ENCODE data around the gene GLIS2.

GLIS2 gene

DNA sequence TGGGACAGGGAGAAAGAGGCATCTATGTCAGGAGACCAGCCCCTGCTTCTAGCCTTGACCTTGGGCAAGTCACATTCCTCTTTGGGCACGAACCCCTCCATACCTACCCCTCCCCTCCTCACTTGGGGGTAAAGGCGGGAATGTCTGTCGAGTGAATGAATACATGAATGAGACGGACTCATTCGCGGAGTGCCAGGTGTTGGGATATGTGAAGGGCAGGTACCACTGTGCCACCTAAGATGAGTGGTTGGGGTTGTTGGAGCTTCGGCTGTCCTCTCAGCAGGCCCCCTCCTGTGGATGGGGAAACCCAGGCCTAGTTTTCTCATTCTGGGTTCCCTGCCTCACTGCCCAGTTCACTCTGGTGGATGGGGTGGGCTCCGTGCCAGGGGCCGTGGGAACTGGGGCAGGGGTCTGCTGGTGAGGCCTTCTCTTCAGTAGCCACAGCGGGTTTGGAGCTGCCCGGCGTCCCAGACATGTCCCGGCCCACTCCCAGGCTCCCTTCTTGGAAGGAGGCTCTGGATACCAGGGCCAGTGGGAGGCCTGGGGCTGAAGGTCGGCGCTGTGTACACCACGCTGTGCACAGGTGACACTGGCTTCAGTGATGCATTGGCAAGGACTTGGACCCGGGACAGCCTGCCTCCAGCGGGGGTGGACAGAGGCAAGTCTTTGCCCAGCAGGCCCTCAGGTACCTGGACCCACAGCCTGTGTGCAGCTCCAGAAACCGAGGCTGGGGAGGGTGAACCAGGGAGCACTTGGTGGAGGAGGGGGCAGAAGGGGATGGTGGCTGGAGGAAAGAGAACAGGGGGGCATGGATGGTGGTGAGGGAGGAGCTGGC is 5.6 kb downstream of the GLIS2 start:
- no peak for DNase-seq (ENCODE audit: low read depth)
- TF ChIP-seq POLR2A (IDR thresholded peaks at IDR 0.05; ENCODE audit: extremely low read depth, insufficient read length) (no peak), MYC (IDR thresholded peaks at IDR 0.05; ENCODE audit: low read depth, low read length) (no peak), CTCF (IDR thresholded peaks at IDR 0.05; ENCODE audit: low read depth, low read length) (no peak)
- TF ChIP-seq, protein P1, sequence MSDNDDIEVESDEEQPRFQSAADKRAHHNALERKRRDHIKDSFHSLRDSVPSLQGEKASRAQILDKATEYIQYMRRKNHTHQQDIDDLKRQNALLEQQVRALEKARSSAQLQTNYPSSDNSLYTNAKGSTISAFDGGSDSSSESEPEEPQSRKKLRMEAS (IDR thresholded peaks at IDR 0.05; ENCODE audit: low read depth, low read length) = no peak

DNA sequence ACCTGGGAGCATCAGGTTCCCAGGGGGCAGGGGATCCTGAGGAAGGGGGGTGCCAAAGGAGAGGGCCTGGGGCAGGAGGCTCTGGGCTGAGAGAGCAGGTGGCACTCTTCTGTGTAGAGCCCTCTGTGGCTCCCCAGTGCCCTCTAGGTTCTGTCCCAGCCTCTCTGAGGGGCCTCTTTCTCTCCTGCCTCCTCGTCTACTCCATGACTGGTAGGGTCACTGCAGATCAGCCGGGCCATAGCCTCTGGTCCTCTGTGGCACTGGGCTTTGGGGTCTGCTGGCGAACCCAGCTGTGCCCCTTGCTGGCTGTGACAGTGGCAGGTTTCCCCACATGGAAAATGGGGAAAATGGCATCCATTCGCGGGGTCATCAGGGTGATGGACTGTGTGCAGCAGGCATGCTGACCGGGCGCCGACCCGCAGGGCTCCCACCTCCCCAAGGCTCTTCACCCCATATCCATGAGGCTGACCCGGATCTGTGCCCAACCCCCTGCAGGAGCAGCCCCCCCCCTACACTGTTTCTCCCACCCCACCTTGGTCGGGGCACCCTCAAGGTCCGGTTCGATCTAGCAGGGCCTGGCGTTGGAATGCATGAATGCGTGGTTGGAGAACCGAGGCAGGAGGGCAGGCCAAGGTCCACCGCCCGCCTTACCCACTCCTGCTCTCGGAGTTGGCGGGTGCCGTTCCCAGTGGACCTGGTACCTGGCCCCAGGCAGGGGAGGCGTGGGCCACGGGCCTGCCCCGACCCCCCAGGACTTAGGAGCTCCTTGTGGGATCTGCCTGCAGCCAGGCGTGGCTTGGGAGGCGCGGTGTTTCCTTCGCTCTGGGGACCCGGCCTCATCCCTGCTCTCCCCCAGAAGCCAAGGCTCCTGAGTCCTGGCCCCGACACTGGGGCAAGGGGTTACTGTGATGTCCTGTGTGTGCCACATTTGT is 6.5 kb downstream of the GLIS2 start:
- DNase-seq (ENCODE audit: low read depth) = no peak
- TF ChIP-seq CTCF (IDR thresholded peaks at IDR 0.05; ENCODE audit: low read depth, low read length) (no peak), POLR2A (IDR thresholded peaks at IDR 0.05; ENCODE audit: extremely low read depth, insufficient read length) (no peak), MYC (IDR thresholded peaks at IDR 0.05; ENCODE audit: low read depth, low read length) (no peak)
- TF ChIP-seq, protein P1 (IDR thresholded peaks at IDR 0.05; ENCODE audit: low read depth, low read length) = no peak

More for the DNA sequence above, 5.6 kb downstream of the GLIS2 start:
- H3K4me3 ChIP-seq (ENCODE audit: low read depth, low read length) = no peak overlapping the region

GRCh38 chr16:4323071-4323844 is 7.4 kb downstream of the GLIS2 start:
- no peak overlapping the region for H3K4me3 ChIP-seq (ENCODE audit: low read depth, low read length)
- TF ChIP-seq MYC (IDR thresholded peaks at IDR 0.05; ENCODE audit: low read depth, low read length) = no peak
- TF ChIP-seq POLR2A (IDR thresholded peaks at IDR 0.05; ENCODE audit: extremely low read depth, insufficient read length) = no peak
- TF ChIP-seq CTCF (IDR thresholded peaks at IDR 0.05; ENCODE audit: low read depth, low read length) = no peak
- TF ChIP-seq, protein P1 (IDR thresholded peaks at IDR 0.05; ENCODE audit: low read depth, low read length) = no peak
- DNase-seq (ENCODE audit: low read depth) = no peak

More for the DNA sequence above, 6.5 kb downstream of the GLIS2 start:
- no peak overlapping the region for H3K4me3 ChIP-seq (ENCODE audit: low read depth, low read length)

GRCh38 chr16:4323845-4324488 is 8.1 kb downstream of the GLIS2 start:
- TF ChIP-seq, protein P1 (IDR thresholded peaks at IDR 0.05; ENCODE audit: low read depth, low read length) = no peak
- TF ChIP-seq CTCF (IDR thresholded peaks at IDR 0.05; ENCODE audit: low read depth, low read length) = no peak
- TF ChIP-seq POLR2A (IDR thresholded peaks at IDR 0.05; ENCODE audit: extremely low read depth, insufficient read length) = no peak
- TF ChIP-seq MYC (IDR thresholded peaks at IDR 0.05; ENCODE audit: low read depth, low read length) = no peak
- no peak overlapping the region for H3K4me3 ChIP-seq (ENCODE audit: low read depth, low read length)
- DNase-seq (ENCODE audit: low read depth) = no peak
